ENCODE measurements around the gene GK. TPM values are rescaled to one million over a fixed set of nuclear protein-coding genes. Genes with fewer than 3 reads are reported as not detected.
A peak's percentile ranks its signal among the peaks of the same experiment; 100 is the strongest.
"Not testable (repeated sequence)": the region's sequence is repeated elsewhere in the genome, so short reads cannot be mapped to it uniquely, and the experiment has no call there.

Gene GK
- total and polyA plus RNA-seq, 4 experiments from 2014 or later = 5.2 to 8.4 (median 7.3) TPM

DNA sequence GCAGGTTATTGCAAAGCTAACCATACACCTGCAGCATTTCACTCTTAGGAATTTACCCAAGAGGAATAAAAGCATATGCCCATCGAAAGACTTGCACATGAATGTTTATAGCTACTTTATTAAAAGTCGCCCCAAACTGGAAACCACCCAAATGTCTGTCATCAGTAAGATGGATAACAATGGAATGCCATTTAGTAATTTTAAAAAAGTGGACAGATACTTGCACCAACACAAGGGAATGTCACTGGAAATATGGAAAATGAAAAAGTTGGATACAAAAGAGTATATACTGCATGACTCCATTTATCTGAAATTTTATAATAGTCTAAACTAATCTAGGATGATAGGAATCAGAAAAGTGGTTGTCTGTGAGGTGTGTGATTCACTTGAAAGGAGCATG, 12.9 kb downstream of the GK start:
- no peaks in the 10 kb centered on the region for H3K4me1 ChIP-seq (ENCODE audit: insufficient read depth, low read length)
- no peaks in the 10 kb centered on the region for H3K9me3 ChIP-seq (ENCODE audit: control insufficient read depth in 1 of 2, low read length in 2 of 2)
- intact Hi-C loops (cut with micrococcal nuclease) = no loop called here
- Mint-ChIP-seq H3K4me1 (no peaks in the 10 kb centered on the region), H3K4me3 (no peak overlapping the region), H3K27ac (no peak overlapping the region), H3K9me3 (no peaks in the 10 kb centered on the region), H3K27me3 (no peaks in the 10 kb centered on the region), H3K36me3 (peaks cover 15% of the 10 kb centered on the region in 2 donors)
- ChIA-PET POLR2A (ENCODE audit: partially characterized antibody) (no interaction called here), CTCF (ENCODE audit: partially characterized antibody) (no interaction called here)
- no peaks in the 10 kb centered on the region for H3K36me3 ChIP-seq (ENCODE audit: insufficient read depth, low read length)
- no peak overlapping the region for H3K4me3 ChIP-seq (ENCODE audit: low read length in 2 of 2)
- H3K27ac ChIP-seq (ENCODE audit: low read depth, low read length) = no peak overlapping the region
- DNase-seq = no peak
- no peaks in the 10 kb centered on the region for H3K27me3 ChIP-seq (ENCODE audit: insufficient read depth, low read length)

DNA sequence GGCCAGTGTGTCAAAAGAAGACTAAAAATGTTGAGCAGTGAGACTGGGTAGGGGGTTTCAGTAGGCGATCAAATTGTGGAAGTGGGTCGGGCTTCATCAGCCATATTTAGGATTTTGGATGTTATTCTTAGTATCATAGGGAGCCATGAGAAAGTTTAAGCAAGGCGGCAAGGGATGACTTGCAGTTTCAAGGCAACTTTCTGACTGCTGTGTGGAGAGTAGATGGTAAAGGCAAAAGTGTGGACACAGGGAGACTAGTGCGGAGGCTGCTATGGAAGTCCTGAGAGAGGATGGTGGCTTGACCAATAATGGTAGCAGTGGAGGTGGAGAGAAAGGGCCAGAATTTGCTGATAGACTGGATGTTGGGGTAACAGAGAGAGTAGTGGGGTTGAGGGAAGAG, 15.4 kb downstream of the GK start:
- ChIA-PET POLR2A (ENCODE audit: partially characterized antibody) (no interaction called here), CTCF (ENCODE audit: partially characterized antibody) (interaction anchor here (0.7 kb wide), 1 partner anchor 11 kb away, joined by 3 read pairs; no protein-coding TSS in a partner anchor)
- peaks cover 15 to 19% of the 10 kb centered on the region in 2 donors for H3K36me3 Mint-ChIP-seq
- no peaks in the 10 kb centered on the region for H3K36me3 ChIP-seq (ENCODE audit: insufficient read depth, low read length)
- H3K9me3 ChIP-seq (ENCODE audit: control insufficient read depth in 1 of 2, low read length in 2 of 2) = no peaks in the 10 kb centered on the region
- H3K4me1 ChIP-seq (ENCODE audit: insufficient read depth, low read length) = no peaks in the 10 kb centered on the region
- no peaks in the 10 kb centered on the region for H3K27me3 ChIP-seq (ENCODE audit: insufficient read depth, low read length)
- peaks cover 0 to 2% (median 0%) of the 10 kb centered on the region in 8 donors for H3K9me3 Mint-ChIP-seq
- DNase-seq = no peak
- H3K4me3 ChIP-seq (ENCODE audit: low read length in 2 of 2) = no peak overlapping the region
- no peak overlapping the region for H3K27ac Mint-ChIP-seq
- intact Hi-C loops (cut with micrococcal nuclease) = no loop called here
- H3K4me1 Mint-ChIP-seq = no peaks in the 10 kb centered on the region
- no peak overlapping the region for H3K27ac ChIP-seq (ENCODE audit: low read depth, low read length)
- H3K27me3 Mint-ChIP-seq = no peaks in the 10 kb centered on the region
- no peak overlapping the region for H3K4me3 Mint-ChIP-seq

DNA sequence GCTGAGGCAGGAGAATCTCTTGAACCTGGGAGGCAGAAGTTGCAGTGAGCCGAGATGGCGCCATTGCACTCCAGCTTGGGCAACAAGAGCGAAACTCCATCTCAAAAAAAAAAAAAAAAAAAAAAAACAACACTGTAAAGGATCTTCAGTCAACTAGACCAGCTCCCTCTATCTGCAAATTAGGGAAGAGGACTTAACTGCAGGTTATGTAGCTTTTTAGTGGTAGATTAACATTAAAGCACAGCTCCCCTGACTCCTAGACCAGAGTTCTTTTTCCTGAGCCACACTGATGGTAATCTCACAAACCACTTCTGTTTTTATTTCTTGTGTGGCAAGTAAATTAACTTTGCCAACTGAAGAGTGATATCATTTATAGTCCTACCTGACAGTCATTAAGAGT, 18.0 kb downstream of the GK start:
- H3K4me3 ChIP-seq (ENCODE audit: low read length in 2 of 2); POLR2A ChIA-PET (ENCODE audit: partially characterized antibody); H3K36me3 ChIP-seq (ENCODE audit: insufficient read depth, low read length); H3K9me3 Mint-ChIP-seq; CTCF ChIA-PET (ENCODE audit: partially characterized antibody); H3K27me3 ChIP-seq (ENCODE audit: insufficient read depth, low read length); H3K4me1 Mint-ChIP-seq; H3K4me3 Mint-ChIP-seq; H3K27ac ChIP-seq (ENCODE audit: low read depth, low read length); H3K4me1 ChIP-seq (ENCODE audit: insufficient read depth, low read length); H3K27me3 Mint-ChIP-seq; DNase-seq; intact Hi-C loops (cut with micrococcal nuclease); H3K9me3 ChIP-seq (ENCODE audit: control insufficient read depth in 1 of 2, low read length in 2 of 2); H3K27ac Mint-ChIP-seq: not testable (repeated sequence)
- peaks cover 15 to 19% of the 10 kb centered on the region in 2 donors for H3K36me3 Mint-ChIP-seq

DNA sequence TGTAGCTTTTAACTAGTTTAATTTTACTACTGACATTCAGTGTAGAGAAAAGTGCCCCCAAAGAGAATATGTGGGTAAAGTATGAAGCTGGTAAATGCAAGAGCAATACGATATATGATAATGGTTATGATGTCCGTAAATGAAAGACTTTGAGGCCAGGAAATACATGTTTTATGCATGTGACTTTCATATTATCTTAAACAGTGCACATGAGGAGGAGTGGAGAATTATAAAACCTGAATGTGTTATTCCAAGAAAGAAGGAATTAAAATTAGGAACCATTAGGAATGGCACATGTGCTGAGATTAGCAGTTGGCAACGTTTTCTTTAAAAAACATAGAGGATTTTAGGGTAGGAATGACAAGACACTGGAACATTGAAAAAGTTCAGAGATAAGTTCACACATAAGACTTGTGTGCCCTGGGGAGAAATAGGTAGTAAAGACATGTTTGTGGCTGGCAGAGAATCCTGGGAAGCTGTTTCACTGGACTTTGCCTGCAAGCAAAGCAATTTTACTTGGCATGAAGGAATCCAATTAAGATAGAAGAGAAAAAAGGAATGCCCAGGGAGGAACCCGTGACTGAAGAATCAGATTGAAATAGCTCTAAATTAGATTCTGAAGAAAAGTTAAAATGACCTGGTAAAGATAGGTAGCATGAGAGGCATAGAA, 20.0 kb downstream of the GK start:
- no peak overlapping the region for H3K4me3 Mint-ChIP-seq
- ChIA-PET POLR2A (ENCODE audit: partially characterized antibody) (no interaction called here), CTCF (ENCODE audit: partially characterized antibody) (interaction anchor here (2.1 kb wide), 1 partner anchor 39 kb away, joined by 5 read pairs; no protein-coding TSS in a partner anchor)
- H3K27me3 ChIP-seq (ENCODE audit: insufficient read depth, low read length) = no peaks in the 10 kb centered on the region
- H3K36me3 Mint-ChIP-seq = peaks cover 18 to 22% of the 10 kb centered on the region in 2 donors
- no peaks in the 10 kb centered on the region for H3K4me1 ChIP-seq (ENCODE audit: insufficient read depth, low read length)
- no peak for DNase-seq
- no peaks in the 10 kb centered on the region for H3K27me3 Mint-ChIP-seq
- no peak overlapping the region for H3K4me3 ChIP-seq (ENCODE audit: low read length in 2 of 2)
- H3K27ac ChIP-seq (ENCODE audit: low read depth, low read length) = no peak overlapping the region
- H3K4me1 Mint-ChIP-seq = no peaks in the 10 kb centered on the region
- H3K9me3 Mint-ChIP-seq = peaks cover 0 to 2% (median 0%) of the 10 kb centered on the region in 8 donors
- H3K36me3 ChIP-seq (ENCODE audit: insufficient read depth, low read length) = no peaks in the 10 kb centered on the region
- intact Hi-C loops (cut with micrococcal nuclease) = no loop called here
- H3K27ac Mint-ChIP-seq = no peak overlapping the region
- no peaks in the 10 kb centered on the region for H3K9me3 ChIP-seq (ENCODE audit: control insufficient read depth in 1 of 2, low read length in 2 of 2)

DNA sequence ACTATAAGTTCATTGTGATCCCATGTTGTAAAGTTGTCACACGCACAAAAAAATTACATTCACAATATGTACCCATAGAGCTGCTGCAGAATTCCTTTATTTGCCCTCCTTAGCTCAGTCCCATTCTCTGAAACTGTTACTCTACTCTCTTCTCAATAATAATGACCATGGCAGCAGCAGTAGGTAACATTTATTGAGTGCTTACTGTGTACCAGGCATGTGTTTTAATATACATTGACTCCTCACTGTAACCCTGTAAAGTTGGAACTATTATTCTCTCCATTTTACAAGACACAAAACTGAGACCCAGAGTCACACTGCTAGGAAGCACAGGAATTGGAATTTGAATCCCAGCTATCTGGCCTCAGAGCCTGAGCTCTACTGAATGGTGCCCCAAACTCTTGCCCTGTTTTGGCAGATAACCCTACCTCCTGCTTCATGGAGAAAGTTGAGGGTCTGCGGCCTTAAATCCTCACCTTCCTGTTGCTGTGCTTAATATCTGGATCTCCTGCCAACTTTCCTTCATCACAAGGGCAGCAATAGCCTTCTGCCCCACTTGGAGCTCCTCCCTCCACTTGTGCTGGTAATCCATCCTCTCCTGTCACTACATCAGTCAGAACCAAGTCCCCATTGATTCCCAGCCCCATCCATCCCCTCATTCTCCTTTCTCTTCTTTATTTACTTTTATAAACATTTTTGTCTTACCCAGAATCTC, 20.8 kb downstream of the GK start:
- Histone ChIP-seq H3K9me3 (ENCODE audit: control insufficient read depth in 1 of 2, low read length in 2 of 2) (no peaks in the 10 kb centered on the region), H3K4me1 (ENCODE audit: insufficient read depth, low read length) (no peaks in the 10 kb centered on the region), H3K27ac (ENCODE audit: low read depth, low read length) (no peak overlapping the region), H3K4me3 (ENCODE audit: low read length in 2 of 2) (no peak overlapping the region), H3K36me3 (ENCODE audit: insufficient read depth, low read length) (no peaks in the 10 kb centered on the region), H3K27me3 (ENCODE audit: insufficient read depth, low read length) (no peaks in the 10 kb centered on the region)
- H3K4me1 Mint-ChIP-seq = no peaks in the 10 kb centered on the region
- peaks cover 0 to 2% (median 0%) of the 10 kb centered on the region in 8 donors for H3K9me3 Mint-ChIP-seq
- ChIA-PET CTCF (ENCODE audit: partially characterized antibody) (interaction anchor here (2.1 kb wide), 1 partner anchor 38 kb away, joined by 5 read pairs; no protein-coding TSS in a partner anchor), POLR2A (ENCODE audit: partially characterized antibody) (no interaction called here)
- no peak overlapping the region for H3K4me3 Mint-ChIP-seq
- intact Hi-C loops (cut with micrococcal nuclease) = no loop called here
- H3K27ac Mint-ChIP-seq = peak overlapping the region in 1 of 7 donors; percentile 47
- no peak for DNase-seq
- H3K27me3 Mint-ChIP-seq = no peaks in the 10 kb centered on the region
- H3K36me3 Mint-ChIP-seq = peaks cover 11 to 16% of the 10 kb centered on the region in 2 donors

DNA sequence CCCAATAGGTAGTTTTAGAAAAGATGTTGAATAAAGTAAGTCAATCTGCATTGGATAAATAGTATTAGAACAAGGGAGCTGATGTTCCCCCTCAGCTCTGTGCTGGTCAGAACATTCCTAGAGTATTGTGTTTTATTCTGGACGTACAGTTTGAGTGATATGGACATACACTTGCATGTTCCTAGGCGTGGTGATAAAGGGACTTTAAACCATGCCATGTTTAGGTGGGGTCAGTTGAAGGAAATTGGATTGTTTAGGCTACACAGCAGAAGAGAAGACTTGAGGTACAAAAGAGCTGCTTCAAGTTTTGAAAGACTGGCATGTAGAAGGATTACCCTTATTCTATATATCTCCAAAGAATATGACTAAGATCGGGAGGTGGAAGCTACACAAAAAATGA, 21.6 kb downstream of the GK start:
- Mint-ChIP-seq H3K36me3 (peaks cover 11 to 16% of the 10 kb centered on the region in 2 donors), H3K27ac (no peak overlapping the region), H3K4me1 (no peaks in the 10 kb centered on the region), H3K27me3 (no peaks in the 10 kb centered on the region), H3K4me3 (no peak overlapping the region), H3K9me3 (peaks cover 0 to 2% (median 0%) of the 10 kb centered on the region in 8 donors)
- DNase-seq = no peak
- no peaks in the 10 kb centered on the region for H3K36me3 ChIP-seq (ENCODE audit: insufficient read depth, low read length)
- no peak overlapping the region for H3K4me3 ChIP-seq (ENCODE audit: low read length in 2 of 2)
- intact Hi-C loops (cut with micrococcal nuclease) = no loop called here
- no peaks in the 10 kb centered on the region for H3K27me3 ChIP-seq (ENCODE audit: insufficient read depth, low read length)
- H3K27ac ChIP-seq (ENCODE audit: low read depth, low read length) = no peak overlapping the region
- POLR2A ChIA-PET (ENCODE audit: partially characterized antibody) = no interaction called here
- no peaks in the 10 kb centered on the region for H3K4me1 ChIP-seq (ENCODE audit: insufficient read depth, low read length)
- H3K9me3 ChIP-seq (ENCODE audit: control insufficient read depth in 1 of 2, low read length in 2 of 2) = no peaks in the 10 kb centered on the region
- CTCF ChIA-PET (ENCODE audit: partially characterized antibody) = interaction anchor here (2.1 kb wide), 1 partner anchor 38 kb away, joined by 5 read pairs; no protein-coding TSS in a partner anchor

DNA sequence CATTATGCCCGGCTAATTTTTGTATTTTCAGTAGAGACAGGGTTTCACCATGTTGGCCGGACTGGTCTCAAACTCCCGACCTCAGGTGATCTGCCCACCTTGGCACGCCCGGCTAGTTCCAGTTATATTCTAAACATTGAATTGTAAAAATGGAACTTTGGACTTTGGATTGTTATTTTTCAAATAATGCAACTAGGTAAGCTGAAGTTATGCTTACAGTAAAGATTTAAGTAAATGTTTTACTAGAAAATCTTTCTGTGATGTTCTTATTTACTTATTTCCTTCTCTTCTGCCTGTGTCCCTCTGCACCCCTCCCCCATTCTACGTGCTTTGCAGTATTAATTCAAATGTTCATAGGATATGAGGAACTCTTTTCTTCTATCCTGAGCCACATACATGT, 26.1 kb downstream of the GK start:
- intact Hi-C loops (cut with micrococcal nuclease) = no loop called here
- no peak overlapping the region for H3K27ac ChIP-seq (ENCODE audit: low read depth, low read length)
- CTCF ChIA-PET (ENCODE audit: partially characterized antibody) = interaction anchor here (0.6 to 0.8 kb wide), 2 partner anchors 9 to 11 kb away, joined by 3 read pairs; no protein-coding TSS in a partner anchor
- DNase-seq = no peak
- peaks cover 0 to 3% (median 0%) of the 10 kb centered on the region in 8 donors for H3K9me3 Mint-ChIP-seq
- H3K36me3 Mint-ChIP-seq = peaks cover 7 to 8% of the 10 kb centered on the region in 2 donors
- POLR2A ChIA-PET (ENCODE audit: partially characterized antibody) = no interaction called here
- no peak overlapping the region for H3K4me3 Mint-ChIP-seq
- H3K27me3 ChIP-seq (ENCODE audit: insufficient read depth, low read length) = no peaks in the 10 kb centered on the region
- no peaks in the 10 kb centered on the region for H3K27me3 Mint-ChIP-seq
- H3K9me3 ChIP-seq (ENCODE audit: control insufficient read depth in 1 of 2, low read length in 2 of 2) = no peaks in the 10 kb centered on the region
- H3K27ac Mint-ChIP-seq = no peak overlapping the region
- H3K4me1 ChIP-seq (ENCODE audit: insufficient read depth, low read length) = no peaks in the 10 kb centered on the region
- H3K4me3 ChIP-seq (ENCODE audit: low read length in 2 of 2) = no peak overlapping the region
- no peaks in the 10 kb centered on the region for H3K36me3 ChIP-seq (ENCODE audit: insufficient read depth, low read length)
- no peaks in the 10 kb centered on the region for H3K4me1 Mint-ChIP-seq

Data from CD4-positive, alpha-beta memory T cell (primary cell).